Right hindlimb (tissue), 1 donor: ENCODE results near the gene UPK2.

Experiments used
- DNase-seq: peaks from one replicate; pipeline ENCODE4 v3.0.0-alpha.2; 2018

Gene UPK2

GRCh38 chr11:118996926-118997626 is 41.0 kb downstream of the UPK2 start:
- DNase-seq, result no peak

DNA sequence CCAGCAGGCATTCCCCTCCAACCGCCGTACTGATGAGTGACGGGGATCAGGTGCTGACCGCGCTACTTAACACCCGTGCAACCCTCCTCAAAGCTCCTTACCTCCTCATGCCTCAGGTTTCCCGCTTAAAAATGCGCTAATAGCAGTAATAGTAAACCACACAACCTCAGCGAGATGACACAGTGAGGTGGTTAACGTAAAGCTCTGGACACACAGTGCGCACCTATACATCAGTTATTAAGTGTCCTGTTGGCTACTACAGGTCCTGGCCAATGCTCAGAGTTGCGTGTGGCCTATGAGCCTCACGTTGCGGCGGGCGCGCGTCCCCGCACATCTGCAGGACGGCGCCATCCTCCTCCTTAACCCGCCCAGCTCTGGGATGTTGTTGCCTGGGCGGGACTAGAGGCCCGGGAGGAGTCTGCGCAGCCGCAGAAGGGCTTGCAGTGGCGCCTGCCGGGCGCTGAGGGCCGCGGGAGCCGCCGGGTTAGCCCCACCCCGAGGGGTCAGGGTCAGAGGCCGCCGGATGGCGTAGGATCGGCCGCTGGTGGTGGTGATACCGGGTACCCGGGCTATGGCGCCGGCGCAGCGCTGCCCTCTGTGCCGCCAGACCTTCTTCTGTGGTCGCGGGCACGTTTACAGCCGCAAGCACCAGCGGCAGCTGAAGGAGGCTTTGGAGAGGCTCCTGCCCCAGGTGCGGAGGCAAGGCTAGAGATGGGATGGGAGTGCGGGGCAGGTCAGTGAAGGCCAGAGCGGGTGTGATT is 41.7 kb downstream of the UPK2 start, which contains the start of gene CENATAC:
CENATAC (plus strand) TSS at position 512 of the 761 bp plus-strand sequence; CDS start at position 572, 60 bp downstream.
- DNase-seq, result peak; percentile 94

DNA sequence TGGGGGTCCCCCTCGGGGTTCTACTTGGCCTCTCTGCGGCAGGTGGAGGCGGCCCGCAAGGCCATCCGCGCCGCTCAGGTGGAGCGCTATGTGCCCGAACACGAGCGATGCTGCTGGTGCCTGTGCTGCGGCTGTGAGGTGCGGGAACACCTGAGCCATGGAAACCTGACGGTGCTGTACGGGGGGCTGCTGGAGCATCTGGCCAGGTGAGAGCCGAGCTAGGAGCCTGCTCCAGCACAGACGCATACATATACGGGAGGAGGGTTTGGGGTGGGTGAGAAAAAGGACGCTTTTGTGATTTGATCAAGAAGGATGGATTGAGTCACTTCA is 42.3 kb downstream of the UPK2 start:
- no peak for DNase-seq

DNA sequence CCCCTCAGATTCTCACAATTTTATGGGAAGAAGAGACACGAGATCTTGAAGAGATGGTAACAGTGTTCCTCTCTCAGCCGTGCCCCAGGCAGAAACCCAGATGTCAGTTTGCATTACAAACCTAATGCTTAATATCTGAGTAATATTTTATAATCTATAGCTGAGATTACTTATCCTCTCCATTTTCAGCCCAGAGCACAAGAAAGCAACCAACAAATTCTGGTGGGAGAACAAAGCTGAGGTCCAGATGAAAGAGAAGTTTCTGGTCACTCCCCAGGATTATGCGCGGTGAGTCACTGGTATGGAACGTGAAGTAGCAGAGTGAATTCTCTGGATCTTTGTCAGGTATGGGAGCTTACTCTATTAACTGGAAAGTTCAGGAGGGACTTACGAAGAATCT is 42.7 kb downstream of the UPK2 start:
- DNase-seq, result no peak

DNA sequence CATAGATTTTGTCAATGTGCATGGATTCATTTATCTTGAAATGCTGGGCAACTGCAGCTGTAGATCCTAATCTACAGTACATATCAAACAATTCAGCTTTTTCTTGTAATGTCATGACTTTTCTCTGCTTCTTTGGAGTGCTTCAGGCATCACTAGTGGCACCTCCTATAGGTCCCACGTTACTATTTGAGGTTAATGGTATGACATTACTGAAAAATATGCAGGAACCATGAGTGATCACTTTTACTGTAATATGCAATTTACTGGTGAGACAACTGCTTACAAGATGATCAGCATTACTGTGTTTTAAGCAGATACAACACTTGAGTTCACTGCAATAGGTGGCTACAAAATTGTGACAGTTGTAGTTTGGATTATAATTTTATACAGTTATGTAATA is 44.8 kb downstream of the UPK2 start:
- no peak for DNase-seq

DNA sequence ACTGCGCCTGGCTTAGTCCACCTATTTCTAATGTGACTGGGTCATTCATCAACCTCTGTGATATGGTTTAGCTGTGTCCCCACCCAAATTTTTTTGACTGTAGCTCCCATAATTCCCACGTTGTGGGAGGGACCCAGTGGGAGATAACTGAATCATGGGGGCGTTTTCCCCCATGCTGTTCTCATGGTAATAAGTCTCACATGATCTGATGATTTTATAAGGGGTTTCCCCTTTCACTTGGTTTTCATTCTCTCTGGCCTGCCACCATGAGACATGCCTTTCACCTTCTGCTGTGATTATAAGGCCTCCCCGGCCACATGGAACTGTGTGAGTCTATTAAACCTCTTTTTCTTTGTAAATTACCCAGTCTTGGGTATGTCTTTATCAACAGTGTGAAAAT is 50.6 kb downstream of the UPK2 start:
- no peak for DNase-seq
